GM18951 (cell line): ENCODE measurements around the gene RETN.

ENCODE experiments used
- POLR2A ChIP-seq: IDR thresholded peaks from 4 replicates; pipeline ENCODE4 v1.6.1; 2011; ENCODE audit warnings: mild to moderate bottlenecking; ENCODE audit not compliant: insufficient read length, insufficient read depth; ENCODE audit errors: extremely low read depth
- in situ Hi-C: fragments of 300-500 bp; cut with MboI; formaldehyde crosslinking; loops from one replicate; pipeline ENCODE4 v1.12.0; 2022; ENCODE audit warnings: low sequenced_read_pairs, mixed read lengths, inconsistent platforms; ENCODE audit not compliant: unreplicated experiment

RETN gene

GRCh38 chr19:7642295-7643030 lies 26.4 kb upstream of the RETN start:
- in situ Hi-C loops: loop anchor here (10.0 kb wide), 1 partner anchor 162 kb away; no protein-coding TSS in a partner anchor
- no peak for TF ChIP-seq POLR2A

GRCh38 chr19:7643031-7643415 lies 25.8 kb upstream of the RETN start:
- TF ChIP-seq POLR2A: no peak
- in situ Hi-C loops: loop anchor here (10.0 kb wide), 1 partner anchor 162 kb away; no protein-coding TSS in a partner anchor

GRCh38 chr19:7643629-7644549 lies 25.0 kb upstream of the RETN start:
- in situ Hi-C loops: loop anchor here (10.0 kb wide), 1 partner anchor 161 kb away; no protein-coding TSS in a partner anchor

GRCh38 chr19:7644550-7644877 lies 24.3 kb upstream of the RETN start:
- in situ Hi-C loops: loop anchor here (10.0 kb wide), 1 partner anchor 160 kb away; no protein-coding TSS in a partner anchor
- no peak for TF ChIP-seq POLR2A

- no peak for TF ChIP-seq POLR2A
- in situ Hi-C loops: loop anchor here (10.0 kb wide), 1 partner anchor 160 kb away; no protein-coding TSS in a partner anchor
Observed at GRCh38 chr19:7645163-7645562, 23.7 kb upstream of the RETN start.

- in situ Hi-C loops: loop anchor here (10.0 kb wide), 1 partner anchor 159 kb away; no protein-coding TSS in a partner anchor
- no peak for TF ChIP-seq POLR2A
Observed at GRCh38 chr19:7645656-7646425, 23.0 kb upstream of the RETN start.

- TF ChIP-seq POLR2A: no peak
- in situ Hi-C loops: loop anchor here (10.0 kb wide), 1 partner anchor 158 kb away; no protein-coding TSS in a partner anchor
Observed at GRCh38 chr19:7646426-7646700, 22.5 kb upstream of the RETN start.

GRCh38 chr19:7647156-7647555 lies 21.7 kb upstream of the RETN start:
- no peak for TF ChIP-seq POLR2A
- in situ Hi-C loops: loop anchor here (10.0 kb wide), 1 partner anchor 158 kb away; no protein-coding TSS in a partner anchor

- in situ Hi-C loops: loop anchor here (10.0 kb wide), 1 partner anchor 156 kb away; no protein-coding TSS in a partner anchor
- TF ChIP-seq POLR2A: no peak
Observed at GRCh38 chr19:7648265-7649014, 20.4 kb upstream of the RETN start.

GRCh38 chr19:7650148-7650547 lies 18.7 kb upstream of the RETN start:
- TF ChIP-seq POLR2A: no peak

GRCh38 chr19:7652061-7652641 lies 16.7 kb upstream of the RETN start:
- TF ChIP-seq POLR2A: no peak
- in situ Hi-C loops: no loop called here

More at GRCh38 chr19:7650148-7650547, 18.7 kb upstream of the RETN start:
- in situ Hi-C loops: no loop called here

- no peak for TF ChIP-seq POLR2A
- in situ Hi-C loops: no loop called here
Observed at GRCh38 chr19:7654401-7654800, 14.4 kb upstream of the RETN start.
